Keratinocyte (primary cell): ENCODE data around the gene SCFD2. TPM values are rescaled to one million over a fixed set of nuclear protein-coding genes. Genes with fewer than 3 reads are reported as not detected.

Experiments
- DNase-seq: peaks from one replicate; pipeline ENCODE4 v3.0.0-alpha.2; 2011; ENCODE audit warnings: low read depth, missing footprints, low spot score
- FAIRE-seq: peaks from 2 replicates; lab custom pipeline; 2011; peaks lifted over from hg19 to GRCh38; lab: Jason Lieb, UNC
- H2AFZ ChIP-seq: 2 replicates; pipeline ENCODE4 v1.6.0; 2012; ENCODE audit warnings: low read length, control low read depth, inconsistent platforms; ENCODE audit not compliant: control insufficient read depth
- H3K27ac ChIP-seq: 2 replicates; pipeline ENCODE4 v1.5.1; 2011; ENCODE audit warnings: low read length; ENCODE audit not compliant: control insufficient read depth, insufficient read depth
- H3K27me3 ChIP-seq: 3 replicates; pipeline ENCODE4 v1.6.0; 2011; ENCODE audit warnings: low read length; ENCODE audit not compliant: control insufficient read depth, insufficient read depth; ENCODE audit errors: extremely low read depth
- H3K36me3 ChIP-seq, 2 experiments: 2 replicates in 1 of 2; 3 replicates in 1 of 2; pipeline ENCODE4 v1.5.1; 2011; ENCODE audit warnings: low read length in 2 of 2, mild to moderate bottlenecking in 1 of 2; ENCODE audit not compliant: control insufficient read depth in 2 of 2, insufficient read depth in 2 of 2; ENCODE audit errors: extremely low read depth in 1 of 2
- H3K4me1 ChIP-seq: 3 replicates; pipeline ENCODE4 v1.5.1; 2011; ENCODE audit warnings: low read length; ENCODE audit not compliant: control insufficient read depth, insufficient read depth; ENCODE audit errors: extremely low read depth
- H3K4me2 ChIP-seq: 3 replicates; pipeline ENCODE4 v1.6.0; 2011; ENCODE audit warnings: low read depth, low read length; ENCODE audit not compliant: control insufficient read depth, insufficient read depth; ENCODE audit errors: extremely low read depth
- H3K4me3 ChIP-seq, 3 experiments: fragments of 200-600 bp in 1 of 3; sonication (generic) in 1 of 3; 2 replicates in 2 of 3; 3 replicates in 1 of 3; pipeline ENCODE4 v1.5.1; 2011 to 2016; ENCODE audit warnings: low read length in 3 of 3, mild to moderate bottlenecking in 3 of 3, control low read depth in 2 of 3, inconsistent platforms in 1 of 3, low read depth in 1 of 3, mixed read lengths in 1 of 3, mixed run types in 1 of 3, moderate library complexity in 1 of 3; ENCODE audit not compliant: control insufficient read depth in 2 of 3, insufficient read depth in 2 of 3; ENCODE audit errors: extremely low read depth in 1 of 3
- H3K79me2 ChIP-seq: 2 replicates; pipeline ENCODE4 v1.6.0; 2012; ENCODE audit warnings: low read length; ENCODE audit not compliant: control insufficient read depth, insufficient read depth
- H3K9ac ChIP-seq: 3 replicates; pipeline ENCODE4 v1.6.0; 2011; ENCODE audit warnings: low read length; ENCODE audit not compliant: control insufficient read depth, insufficient read depth; ENCODE audit errors: extremely low read depth
- H3K9me1 ChIP-seq: 3 replicates; pipeline ENCODE4 v1.6.0; 2011; ENCODE audit warnings: low read length; ENCODE audit not compliant: control insufficient read depth, insufficient read depth; ENCODE audit errors: extremely low read depth
- H3K9me3 ChIP-seq: 2 replicates; pipeline ENCODE4 v1.5.1; 2012; ENCODE audit warnings: low read depth, low read length; ENCODE audit not compliant: control insufficient read depth
- H4K20me1 ChIP-seq: 3 replicates; pipeline ENCODE4 v1.6.0; 2011; ENCODE audit warnings: low read length; ENCODE audit not compliant: control insufficient read depth, insufficient read depth; ENCODE audit errors: extremely low read depth
- CTCF ChIP-seq, 3 experiments: IDR thresholded peaks in 1 of 3; conservative IDR thresholded peaks in 1 of 3; optimal IDR thresholded peaks in 1 of 3; 2 replicates in 2 of 3; 3 replicates in 1 of 3; pipeline versions ENCODE3 to v1.5.1; 2011; ENCODE audit warnings: low read length in 3 of 3, mild to moderate bottlenecking in 3 of 3, moderate library complexity in 2 of 3, control low read depth in 1 of 3, inconsistent platforms in 1 of 3; ENCODE audit not compliant: insufficient read depth in 2 of 3; ENCODE audit errors: extremely low read depth in 1 of 3
- EZH2 ChIP-seq: IDR thresholded peaks from one replicate; pipeline ENCODE4 v1.6.1; 2012; ENCODE audit warnings: inconsistent platforms, mild to moderate bottlenecking, low read length, moderate library complexity
- dilution Hi-C: fragments of 300-500 bp; cut with MboI; formaldehyde crosslinking; loops from one replicate; pipeline ENCODE4 v1.7.0; 2020; ENCODE audit warnings: low sequenced_read_pairs; ENCODE audit not compliant: extremely low pct_ligation_motif_present
- polyA plus RNA-seq, 5 experiments: library from polyadenylated mRNA; depleted of rRNA in 3 of 5; stranded (reverse) in 3 of 5; stranded (forward) in 1 of 5; unstranded in 1 of 5; fragments of >200 nt; gene quantifications; 1 replicate in 1 of 5; 2 replicates in 3 of 5; 3 replicates in 1 of 5; pipeline versions ENCODE4 v1.2.1 to v1.2.3, GENCODE V29; 2011 to 2012; ENCODE audit warnings: missing spikeins in 2 of 5, low read depth in 1 of 5, low replicate concordance in 1 of 5

Gene SCFD2
- polyA plus RNA-seq, 1 donor (not counting 4 experiments of a cell fraction or from before 2014, with no cell fraction given) = 13.9 TPM

DNA sequence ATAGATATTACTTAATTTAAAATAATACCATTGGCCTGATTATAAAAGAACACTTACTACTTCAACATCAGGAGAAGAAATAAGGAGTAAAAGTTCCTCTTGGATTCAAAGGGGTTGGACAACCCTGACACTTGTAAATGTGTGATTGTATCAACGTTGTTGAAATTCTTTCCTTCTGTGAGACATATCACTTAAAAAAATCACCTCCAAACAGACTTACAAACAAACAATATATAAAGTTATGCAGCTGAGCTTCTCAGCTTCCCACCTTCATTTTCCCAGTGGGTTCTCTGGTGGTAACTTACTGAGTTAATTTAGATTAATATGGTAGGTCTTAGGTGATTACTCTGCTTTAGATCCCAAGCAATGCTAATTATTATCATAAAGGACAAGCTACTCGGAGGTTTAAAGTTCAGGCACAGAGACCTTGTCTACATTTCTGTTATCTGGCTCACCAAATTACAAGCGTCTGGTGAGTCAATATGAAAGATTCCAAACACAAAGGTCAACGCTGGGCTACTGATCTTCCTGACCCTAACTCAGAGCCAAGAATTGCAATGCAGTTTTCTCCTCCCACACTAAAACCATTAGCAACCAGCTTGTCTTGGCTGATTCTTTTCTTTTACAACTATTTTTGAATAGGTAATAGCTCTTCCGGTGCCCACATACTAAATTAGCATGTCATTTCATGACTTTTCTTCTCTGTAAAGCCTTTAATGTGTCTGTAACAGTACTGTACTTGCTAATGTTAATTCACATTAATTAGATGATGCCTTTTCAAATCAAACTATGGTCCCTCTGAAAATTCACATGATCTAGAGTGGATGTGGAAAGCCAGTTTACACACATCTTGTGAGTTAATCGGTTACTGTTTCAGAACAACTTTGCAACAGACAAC, 346.1 kb downstream of the SCFD2 start:
- no peak for DNase-seq

GRCh38 chr4:53018471-53018870, 347.4 kb downstream of the SCFD2 start:
- TF ChIP-seq CTCF (optimal IDR thresholded peaks at IDR 0.05 in 1 of 3, IDR thresholded peaks at IDR 0.05 in 1 of 3, conservative IDR thresholded peaks at IDR 0.05 in 1 of 3; ENCODE audit: extremely low read depth in 1 of 3, insufficient read depth in 2 of 3, low read length in 3 of 3) (no peak), EZH2 (no peak)
- Histone ChIP-seq H3K9me1 (no peaks in the 10 kb centered on the region), H3K27ac (no peak overlapping the region), H3K4me1 (no peaks in the 10 kb centered on the region), H3K4me2 (no peak overlapping the region), H4K20me1 (no peaks in the 10 kb centered on the region), H3K36me3 (no peaks in the 10 kb centered on the region), H2AFZ (no peak overlapping the region), H3K27me3 (no peaks in the 10 kb centered on the region), H3K9me3 (no peaks in the 10 kb centered on the region), H3K79me2 (no peaks in the 10 kb centered on the region), H3K4me3 (no peak overlapping the region), H3K9ac (no peak overlapping the region)
- no peak for FAIRE-seq
- DNase-seq = no peak
- dilution Hi-C loops = no loop called here

More for the DNA sequence above, 346.1 kb downstream of the SCFD2 start:
- Histone ChIP-seq H4K20me1 (no peaks in the 10 kb centered on the region), H3K36me3 (no peaks in the 10 kb centered on the region), H3K79me2 (no peaks in the 10 kb centered on the region), H3K4me3 (no peak overlapping the region), H2AFZ (no peak overlapping the region), H3K4me1 (no peaks in the 10 kb centered on the region), H3K4me2 (no peak overlapping the region), H3K27ac (no peak overlapping the region), H3K9me3 (no peaks in the 10 kb centered on the region), H3K9me1 (no peaks in the 10 kb centered on the region), H3K9ac (no peak overlapping the region), H3K27me3 (no peaks in the 10 kb centered on the region)
- TF ChIP-seq CTCF (optimal IDR thresholded peaks at IDR 0.05 in 1 of 3, IDR thresholded peaks at IDR 0.05 in 1 of 3, conservative IDR thresholded peaks at IDR 0.05 in 1 of 3; ENCODE audit: extremely low read depth in 1 of 3, insufficient read depth in 2 of 3, low read length in 3 of 3) (no peak), EZH2 (no peak)
- FAIRE-seq = no peak
- dilution Hi-C loops = no loop called here
